RWPE2 (cell line): ENCODE data around the gene OR52A1.

ENCODE experiments used
- ATAC-seq: fragments of 200-7000 bp; cut with Tn5 transposase; 3 replicates; pipeline ENCODE4 v1.9.1; 2021; ENCODE audit warnings: low read depth
- DNase-seq: peaks from one replicate; pipeline ENCODE4 v3.0.0-alpha.2; 2020; ENCODE audit warnings: low spot score
- H3K27ac ChIP-seq: fragments of 450-650 bp; 2 replicates; pipeline ENCODE4 v1.5.1; 2017; ENCODE audit warnings: mild to moderate bottlenecking; ENCODE audit not compliant: poor library complexity, severe bottlenecking
- H3K27me3 ChIP-seq: fragments of 250-450 bp; sonication (Bioruptor Pico); 2 replicates; pipeline ENCODE4 v1.5.1; 2021; ENCODE audit warnings: mild to moderate bottlenecking, moderate library complexity; ENCODE audit not compliant: insufficient read depth, poor library complexity, severe bottlenecking
- H3K36me3 ChIP-seq: fragments of 250-450 bp; sonication (Bioruptor Pico); 2 replicates; pipeline ENCODE4 v1.5.1; 2020; ENCODE audit warnings: low read depth, mild to moderate bottlenecking, moderate library complexity
- H3K4me1 ChIP-seq: fragments of 250-450 bp; sonication (Bioruptor Pico); 2 replicates; pipeline ENCODE4 v1.5.1; 2021; ENCODE audit warnings: mild to moderate bottlenecking, moderate library complexity; ENCODE audit not compliant: insufficient read depth, poor library complexity, severe bottlenecking
- H3K4me3 ChIP-seq: fragments of 250-450 bp; sonication (Bioruptor Pico); 2 replicates; pipeline ENCODE4 v1.5.1; 2021; ENCODE audit warnings: mild to moderate bottlenecking, moderate library complexity; ENCODE audit not compliant: severe bottlenecking
- H3K9me3 ChIP-seq: fragments of 250-450 bp; sonication (Bioruptor Pico); 2 replicates; pipeline ENCODE4 v1.5.1; 2021; ENCODE audit warnings: mild to moderate bottlenecking, moderate library complexity; ENCODE audit not compliant: severe bottlenecking
- TF ChIP-seq, protein P1 (sequence below): fragments of 450-650 bp; IDR thresholded peaks from one replicate; pipeline ENCODE4 v1.5.1; 2017; ENCODE audit warnings: mild to moderate bottlenecking, moderate library complexity; ENCODE audit not compliant: poor library complexity, severe bottlenecking

The OR52A1 gene

DNA sequence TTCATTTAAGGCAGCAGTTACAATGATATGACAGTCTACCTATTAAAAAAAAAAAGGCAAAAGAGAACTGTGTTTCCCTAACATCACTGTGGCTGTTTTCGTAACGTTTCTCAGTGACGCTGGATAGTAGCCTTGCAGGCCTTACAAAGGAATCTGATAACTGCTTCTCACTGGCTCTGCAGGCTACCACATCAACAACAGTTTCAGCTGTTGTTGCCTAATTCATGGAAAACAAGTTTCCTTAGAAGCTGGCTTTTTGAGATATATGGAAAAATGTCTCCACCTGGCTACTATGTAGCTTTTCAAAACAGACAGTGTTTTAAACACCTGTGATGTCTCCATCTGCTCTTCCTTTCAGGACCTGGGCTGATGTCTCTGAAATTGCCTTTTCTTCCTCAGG is 42.2 kb upstream of the OR52A1 start:
- H3K4me3 ChIP-seq = no peak overlapping the region
- H3K27me3 ChIP-seq = no peaks in the 10 kb centered on the region
- no peak for DNase-seq
- no peaks in the 10 kb centered on the region for H3K9me3 ChIP-seq
- H3K4me1 ChIP-seq = no peaks in the 10 kb centered on the region
- TF ChIP-seq, protein P1, sequence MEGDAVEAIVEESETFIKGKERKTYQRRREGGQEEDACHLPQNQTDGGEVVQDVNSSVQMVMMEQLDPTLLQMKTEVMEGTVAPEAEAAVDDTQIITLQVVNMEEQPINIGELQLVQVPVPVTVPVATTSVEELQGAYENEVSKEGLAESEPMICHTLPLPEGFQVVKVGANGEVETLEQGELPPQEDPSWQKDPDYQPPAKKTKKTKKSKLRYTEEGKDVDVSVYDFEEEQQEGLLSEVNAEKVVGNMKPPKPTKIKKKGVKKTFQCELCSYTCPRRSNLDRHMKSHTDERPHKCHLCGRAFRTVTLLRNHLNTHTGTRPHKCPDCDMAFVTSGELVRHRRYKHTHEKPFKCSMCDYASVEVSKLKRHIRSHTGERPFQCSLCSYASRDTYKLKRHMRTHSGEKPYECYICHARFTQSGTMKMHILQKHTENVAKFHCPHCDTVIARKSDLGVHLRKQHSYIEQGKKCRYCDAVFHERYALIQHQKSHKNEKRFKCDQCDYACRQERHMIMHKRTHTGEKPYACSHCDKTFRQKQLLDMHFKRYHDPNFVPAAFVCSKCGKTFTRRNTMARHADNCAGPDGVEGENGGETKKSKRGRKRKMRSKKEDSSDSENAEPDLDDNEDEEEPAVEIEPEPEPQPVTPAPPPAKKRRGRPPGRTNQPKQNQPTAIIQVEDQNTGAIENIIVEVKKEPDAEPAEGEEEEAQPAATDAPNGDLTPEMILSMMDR = no peak
- ATAC-seq = no peak
- H3K27ac ChIP-seq = no peak overlapping the region
- no peaks in the 10 kb centered on the region for H3K36me3 ChIP-seq

DNA sequence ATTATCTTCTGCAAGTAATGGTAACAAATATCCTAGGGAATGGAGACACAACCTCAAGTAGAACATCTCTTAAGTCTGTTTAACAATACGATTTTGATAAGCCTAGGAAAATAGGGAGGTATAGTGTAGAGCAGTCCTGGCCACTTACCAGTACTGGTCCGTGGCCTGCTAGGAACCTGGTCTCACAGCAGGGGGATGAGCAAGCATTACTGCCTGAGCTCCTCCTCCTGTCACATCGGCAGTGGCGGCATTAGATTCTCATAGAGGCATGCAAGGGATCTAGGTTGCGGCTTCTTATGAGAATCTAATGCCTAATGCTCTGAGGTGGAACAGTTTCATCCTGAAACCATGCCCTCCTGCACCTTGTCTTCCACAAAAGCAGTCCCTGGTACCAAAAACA is 41.5 kb upstream of the OR52A1 start:
- DNase-seq = no peak
- Histone ChIP-seq H3K4me3 (no peak overlapping the region), H3K36me3 (no peaks in the 10 kb centered on the region), H3K27ac (no peak overlapping the region), H3K9me3 (no peaks in the 10 kb centered on the region), H3K4me1 (no peaks in the 10 kb centered on the region), H3K27me3 (no peaks in the 10 kb centered on the region)
- TF ChIP-seq, protein P1 = no peak
- no peak for ATAC-seq

DNA sequence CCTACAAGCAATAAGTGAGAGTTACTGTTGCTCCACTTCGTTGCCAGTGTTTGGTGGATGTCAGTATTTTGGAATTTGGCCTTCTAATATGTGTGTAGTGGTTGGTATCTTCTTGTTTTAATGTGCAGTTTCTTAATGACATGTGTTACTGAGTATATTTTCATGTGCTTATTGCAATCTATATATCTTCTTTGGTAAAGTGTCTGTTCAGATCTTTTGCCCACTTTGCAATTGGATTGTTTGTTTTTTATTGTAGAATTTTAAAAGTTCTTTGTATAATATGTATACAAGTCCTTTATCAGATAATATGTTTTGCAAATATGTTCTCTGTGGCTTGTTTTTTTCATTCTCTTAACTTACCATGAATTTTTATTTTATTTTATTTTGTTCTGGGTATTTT is 38.2 kb upstream of the OR52A1 start:
- H3K27me3 ChIP-seq = no peaks in the 10 kb centered on the region
- ATAC-seq (no peak), DNase-seq (no peak)
- no peaks in the 10 kb centered on the region for H3K36me3 ChIP-seq
- no peaks in the 10 kb centered on the region for H3K4me1 ChIP-seq
- no peak overlapping the region for H3K27ac ChIP-seq
- peaks cover 1% of the 10 kb centered on the region for H3K9me3 ChIP-seq
- no peak overlapping the region for H3K4me3 ChIP-seq
- TF ChIP-seq, protein P1 = no peak

DNA sequence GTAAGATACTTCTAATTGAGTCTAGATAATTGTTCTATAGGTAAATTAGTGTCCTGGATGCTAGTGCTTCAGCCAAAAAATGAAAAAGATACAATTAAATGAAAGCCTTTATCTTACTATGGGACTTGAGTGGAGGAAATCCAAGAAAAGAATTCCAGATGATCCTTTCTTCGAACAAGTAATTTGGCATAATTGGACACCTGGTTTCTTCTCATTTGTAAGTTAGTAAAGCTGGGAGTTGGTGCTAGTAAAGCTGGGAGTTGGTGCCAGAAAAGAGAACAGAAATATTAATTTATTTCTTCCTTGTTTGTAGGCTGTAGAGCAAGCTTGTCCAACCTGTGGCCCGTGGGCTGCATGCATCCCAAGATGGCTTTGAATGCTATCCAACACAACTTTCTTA is 33.6 kb upstream of the OR52A1 start:
- H3K27me3 ChIP-seq = no peaks in the 10 kb centered on the region
- peaks cover 1% of the 10 kb centered on the region for H3K9me3 ChIP-seq
- no peaks in the 10 kb centered on the region for H3K4me1 ChIP-seq
- no peak overlapping the region for H3K27ac ChIP-seq
- TF ChIP-seq, protein P1 = no peak
- no peak overlapping the region for H3K4me3 ChIP-seq
- DNase-seq = no peak
- ATAC-seq = no peak
- no peaks in the 10 kb centered on the region for H3K36me3 ChIP-seq

DNA sequence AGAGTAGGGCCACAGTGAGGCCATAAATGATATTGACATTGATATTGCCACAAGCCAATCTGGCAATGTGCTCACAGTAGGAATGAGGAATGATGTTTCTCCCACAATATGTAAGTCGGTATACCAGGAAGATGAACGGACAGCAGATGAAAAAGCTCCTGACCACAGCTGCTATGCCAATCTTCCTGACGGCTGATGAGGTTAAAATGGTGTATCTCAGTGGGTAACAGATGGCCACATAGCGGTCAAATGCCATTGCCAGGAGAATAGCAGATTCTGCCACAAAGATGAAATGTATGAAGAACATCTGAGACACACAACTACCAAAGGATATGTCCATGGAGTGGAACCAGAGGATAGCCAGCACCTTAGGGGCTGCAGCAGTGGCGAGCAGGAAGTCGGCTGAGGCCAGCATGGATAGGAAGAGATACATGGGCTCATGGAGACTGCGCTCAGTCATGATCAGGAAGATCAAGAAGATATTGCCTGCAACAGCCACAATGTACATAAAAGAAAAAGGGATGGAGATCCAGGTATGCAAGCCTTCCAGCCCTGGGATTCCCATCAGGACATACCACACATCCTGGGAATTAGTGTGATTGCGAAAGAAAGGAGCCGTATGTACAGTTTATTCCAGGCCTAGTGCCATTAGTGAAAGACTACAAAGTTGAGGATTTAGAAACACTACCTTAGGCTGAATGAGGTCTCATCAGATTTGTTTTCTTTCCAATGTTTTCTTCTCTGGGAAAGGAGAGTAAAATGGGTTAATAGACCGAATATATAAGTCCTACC is 23.7 kb upstream of the OR52A1 start:
- Histone ChIP-seq H3K27ac (no peak overlapping the region), H3K27me3 (no peaks in the 10 kb centered on the region), H3K36me3 (no peaks in the 10 kb centered on the region), H3K4me1 (no peaks in the 10 kb centered on the region), H3K9me3 (no peaks in the 10 kb centered on the region), H3K4me3 (no peak overlapping the region)
- no peak for DNase-seq
- no peak for ATAC-seq
- TF ChIP-seq, protein P1 = no peak
